K562 (cell line): Measurements from ENCODE around the gene CDKN2AIP. TPM values are rescaled to one million over a fixed set of nuclear protein-coding genes. Genes with fewer than 3 reads are reported as not detected.

Experiments used
- ATAC-seq: fragments of 200-7000 bp; cut with Tn5 transposase; 3 replicates; pipeline ENCODE4 v1.9.1; 2020; ENCODE audit warnings: moderate library complexity
- Bru-seq: library from RNA; stranded (reverse); fragments of 400-500 nt; gene quantifications from one replicate; lab custom pipeline; 2021; lab: Mats Ljungman, UMichigan
- BruChase-seq, 2 experiments: library from RNA; stranded (reverse); fragments of 400-500 nt; gene quantifications; one replicate each; lab custom pipeline; 2021; lab: Mats Ljungman, UMichigan
- BruUV-seq: library from RNA; stranded (reverse); fragments of 400-500 nt; replicated peaks from 2 replicates; lab custom pipeline; 2021; lab: Mats Ljungman, UMichigan
- CTCF ChIA-PET: fragments of 300-600 bp; formaldehyde crosslinking; extraction: SDS; loops from one replicate; lab custom pipeline; 2021; ENCODE audit warnings: low intra/inter-chr PET ratio; lab: Yijun Ruan, JAX
- POLR2A ChIA-PET: fragments of 300-600, 350-650 bp; sonication (Branson Sonifier 250); formaldehyde crosslinking; extraction: SDS; loops from one replicate; lab custom pipeline; 2021; ENCODE audit warnings: antibody characterized with exemption, inconsistent platforms; lab: Yijun Ruan, JAX
- DNase-seq, 4 experiments: peaks; one replicate each; pipeline versions ENCODE4 v3.0.0 to v3.0.0-alpha.2; 2011 to 2018; ENCODE audit warnings: low spot score in 3 of 4, mixed read lengths in 3 of 4; ENCODE audit errors: extremely low read depth in 1 of 4
- FAIRE-seq: peaks from 2 replicates; lab custom pipeline; 2011; peaks lifted over from hg19 to GRCh38; lab: Jason Lieb, UNC
- H2AFZ ChIP-seq: 2 replicates; pipeline ENCODE4 v1.6.0; 2011; ENCODE audit warnings: low read depth, low read length, control low read depth, inconsistent platforms
- H3K27ac ChIP-seq: fragments of 200-600 bp; 3 replicates; pipeline ENCODE4 v1.8.0; 2011; ENCODE audit warnings: low read depth, mild to moderate bottlenecking, control low read depth, inconsistent platforms, low read length, moderate library complexity, mixed read lengths; ENCODE audit errors: extremely low read depth
- H3K27me3 ChIP-seq, 2 experiments: fragments of 300-600 bp in 1 of 2; 2 replicates in 1 of 2; 3 replicates in 1 of 2; pipeline versions ENCODE4 v1.6.0 to v1.8.0; 2011; ENCODE audit warnings: inconsistent platforms in 2 of 2, low read length in 2 of 2, mild to moderate bottlenecking in 1 of 2, mixed read lengths in 1 of 2, moderate library complexity in 1 of 2; ENCODE audit not compliant: control insufficient read depth in 2 of 2, insufficient read depth in 2 of 2
- H3K36me3 ChIP-seq: fragments of 300-600 bp; 3 replicates; pipeline ENCODE4 v1.8.0; 2011; ENCODE audit warnings: mild to moderate bottlenecking, low read length, inconsistent platforms; ENCODE audit not compliant: control insufficient read depth, insufficient read depth
- H3K4me1 ChIP-seq, 2 experiments: fragments of 200-600 bp in 1 of 2; replicated peaks in 1 of 2; 2 replicates in 1 of 2; 3 replicates in 1 of 2; pipeline versions ENCODE4 v1.5.1 to v1.8.0; 2011; ENCODE audit warnings: inconsistent platforms in 2 of 2, low read length in 2 of 2, mild to moderate bottlenecking in 1 of 2, mixed read lengths in 1 of 2, moderate library complexity in 1 of 2; ENCODE audit not compliant: control insufficient read depth in 2 of 2, insufficient read depth in 2 of 2
- H3K4me2 ChIP-seq: 2 replicates; pipeline ENCODE4 v1.6.1; 2011; ENCODE audit warnings: low read length, control low read depth, inconsistent platforms, mixed read lengths; ENCODE audit not compliant: insufficient read depth
- H3K4me3 ChIP-seq: fragments of 200-600 bp; sonication (generic), shearing (Covaris generic); 2 replicates; pipeline ENCODE4 v1.5.1; 2016; ENCODE audit warnings: control low read depth, inconsistent platforms
- H3K79me2 ChIP-seq: fragments of 200-600 bp; 3 replicates; pipeline ENCODE4 v1.8.0; 2011; ENCODE audit warnings: low read length, inconsistent platforms; ENCODE audit not compliant: control insufficient read depth, insufficient read depth
- H3K9ac ChIP-seq, 2 experiments: 2 replicates each; pipeline versions ENCODE4 v1.6.0 to v1.6.1; 2011; ENCODE audit warnings: low read depth in 2 of 2, low read length in 2 of 2, control low read depth in 1 of 2, inconsistent platforms in 1 of 2, mild to moderate bottlenecking in 1 of 2, mixed read lengths in 1 of 2; ENCODE audit not compliant: insufficient read depth in 1 of 2
- H3K9me1 ChIP-seq: one replicate; pipeline ENCODE4 v1.6.0; 2011; ENCODE audit warnings: inconsistent platforms, mild to moderate bottlenecking, low read length, moderate library complexity; ENCODE audit not compliant: control insufficient read depth, insufficient read depth
- H3K9me3 ChIP-seq: replicated peaks from 2 replicates; pipeline ENCODE4 v1.5.1; 2011; ENCODE audit warnings: low read depth, low read length, inconsistent platforms; ENCODE audit not compliant: control insufficient read depth, insufficient read depth
- H4K20me1 ChIP-seq: replicated peaks from 2 replicates; pipeline ENCODE4 v1.6.1; 2011; ENCODE audit warnings: low read length, inconsistent platforms, mixed read lengths; ENCODE audit not compliant: control insufficient read depth, insufficient read depth
- CTBP1 ChIP-seq: fragments of 450-650 bp; IDR thresholded peaks from 2 replicates; pipeline ENCODE4 v1.6.1; 2016; ENCODE audit warnings: borderline replicate concordance
- MAFG ChIP-seq: fragments of 450-650 bp; conservative IDR thresholded peaks from 2 replicates; pipeline ENCODE4 v1.6.1; 2016; ENCODE audit warnings: missing genetic modification characterization, missing compliant biosample characterization
- MCM7 ChIP-seq, 2 experiments: fragments of 450-650 bp; IDR thresholded peaks; 2 replicates each; pipeline ENCODE4 v1.6.1; 2016 to 2018
- MIER1 ChIP-seq: fragments of 450-650 bp; IDR thresholded peaks from 2 replicates; pipeline ENCODE4 v1.6.1; 2016; ENCODE audit warnings: antibody characterized with exemption, mild to moderate bottlenecking, low read depth
- PRPF4 ChIP-seq: fragments of 200-400 bp; formaldehyde crosslinking; IDR thresholded peaks from one replicate; pipeline ENCODE4 v1.6.1; 2017; ENCODE audit warnings: low read length, low read depth, mild to moderate bottlenecking; ENCODE audit not compliant: insufficient read depth, poor library complexity, severe bottlenecking
- RBM17 ChIP-seq: fragments of 200-400 bp; formaldehyde crosslinking; IDR thresholded peaks from 2 replicates; pipeline ENCODE4 v1.6.1; 2017; ENCODE audit warnings: low read depth, mild to moderate bottlenecking, low read length, borderline replicate concordance
- SNRNP70 ChIP-seq: fragments of 200-400 bp; formaldehyde crosslinking; optimal IDR thresholded peaks from 2 replicates; pipeline ENCODE3; 2017; ENCODE audit warnings: low read depth, low read length
- ZC3H4 ChIP-seq: sonication (generic); formaldehyde crosslinking; IDR thresholded peaks from 2 replicates; pipeline ENCODE4 v1.9.0; 2021; ENCODE audit warnings: missing genetic modification reagents, borderline replicate concordance
- ZNF707 ChIP-seq: fragments of 250-450 bp; sonication (Bioruptor Pico); conservative IDR thresholded peaks from 2 replicates; pipeline ENCODE4 v1.8.0; 2022; ENCODE audit warnings: inconsistent platforms, mild to moderate bottlenecking, moderate library complexity
- ZZZ3 ChIP-seq: fragments of 450-650 bp; IDR thresholded peaks from 2 replicates; pipeline ENCODE4 v1.6.1; 2016; ENCODE audit warnings: antibody characterized with exemption, mild to moderate bottlenecking, moderate library complexity
- WGBS: fragments of 100-300 bp; shearing (Covaris generic); methylation state at CpG from one replicate; pipeline ENCODE4 v1.1.6; 2016; ENCODE audit warnings: low coverage, mixed read lengths; ENCODE audit not compliant: insufficient coverage; ENCODE audit errors: missing lambda C conversion rate; 5-methylcytosine and 5-hydroxymethylcytosine counted together
- in situ Hi-C: fragments of 300-500 bp; cut with MboI; formaldehyde crosslinking; loops from 4 replicates; pipeline ENCODE4 v1.15.0; 2018; ENCODE audit warnings: inconsistent platforms, mixed read lengths
- intact Hi-C: fragments of 100-400 bp; cut with micrococcal nuclease; formaldehyde crosslinking; loops from 2 replicates; pipeline ENCODE4 v1.14.2; 2022
- long read RNA-seq, 3 experiments: library from polyadenylated mRNA in 2 of 3; library from RNA in 1 of 3; unstranded in 2 of 3; stranded (forward) in 1 of 3; transcript quantifications; one replicate each; pipeline ENCODE4 v2.0.0, GENCODE V29; 2019 to 2022
- polyA minus RNA-seq, 3 experiments: library from RNA; depleted of rRNA, polyadenylated mRNA; stranded (reverse); fragments of >200 nt; gene quantifications; 2 replicates each; pipeline ENCODE4 v1.2.3, GENCODE V29; 2011
- polyA plus RNA-seq, 8 experiments: library from polyadenylated mRNA; depleted of rRNA in 4 of 8; stranded (reverse) in 5 of 8; unstranded in 3 of 8; fragments of >200 nt; fragmentation: Nextera tagmentation in 2 of 8; fragmentation: Illumina TruSeq in 1 of 8; extraction: Ambion mirVana in 2 of 8; extraction: Trizol in 1 of 8; gene quantifications; 2 replicates each; pipeline versions ENCODE4 v1.2.1 to v1.2.3, GENCODE V29; 2011 to 2014; ENCODE audit warnings: inconsistent platforms in 1 of 8, missing spikeins in 1 of 8
- total RNA-seq, 7 experiments: library from RNA; depleted of rRNA in 6 of 7; stranded (reverse); fragments of >200 nt in 6 of 7; fragmentation: Illumina TruSeq in 2 of 7; extraction: Trizol in 2 of 7; gene quantifications; 2 replicates each; pipeline versions ENCODE4 v1.2.1 to v1.2.3, GENCODE V29; 2011 to 2021; ENCODE audit warnings: low replicate concordance in 1 of 7
- TF ChIP-seq, protein P1 (sequence below): fragments of 250-450 bp; sonication (Bioruptor Pico); IDR thresholded peaks from 2 replicates; pipeline ENCODE4 v1.4.0; 2020; ENCODE audit warnings: mild to moderate bottlenecking, moderate library complexity
- TF ChIP-seq, protein P2 (sequence below): fragments of 250-450 bp; sonication (Bioruptor Pico); IDR thresholded peaks from 2 replicates; pipeline ENCODE4 v1.9.0; 2021; ENCODE audit warnings: mild to moderate bottlenecking

Gene CDKN2AIP, protein sequence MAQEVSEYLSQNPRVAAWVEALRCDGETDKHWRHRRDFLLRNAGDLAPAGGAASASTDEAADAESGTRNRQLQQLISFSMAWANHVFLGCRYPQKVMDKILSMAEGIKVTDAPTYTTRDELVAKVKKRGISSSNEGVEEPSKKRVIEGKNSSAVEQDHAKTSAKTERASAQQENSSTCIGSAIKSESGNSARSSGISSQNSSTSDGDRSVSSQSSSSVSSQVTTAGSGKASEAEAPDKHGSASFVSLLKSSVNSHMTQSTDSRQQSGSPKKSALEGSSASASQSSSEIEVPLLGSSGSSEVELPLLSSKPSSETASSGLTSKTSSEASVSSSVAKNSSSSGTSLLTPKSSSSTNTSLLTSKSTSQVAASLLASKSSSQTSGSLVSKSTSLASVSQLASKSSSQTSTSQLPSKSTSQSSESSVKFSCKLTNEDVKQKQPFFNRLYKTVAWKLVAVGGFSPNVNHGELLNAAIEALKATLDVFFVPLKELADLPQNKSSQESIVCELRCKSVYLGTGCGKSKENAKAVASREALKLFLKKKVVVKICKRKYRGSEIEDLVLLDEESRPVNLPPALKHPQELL
- 14.8 and 35.4 TPM in 2 replicates for total RNA-seq (2011; cell fraction: chromatin; rRNA removed; ENCODE audit: low replicate concordance)
- 14.2 and 14.5 TPM in 2 replicates for total RNA-seq (2011; cell fraction: nucleolus; rRNA removed)
- total RNA-seq (2011; cell fraction: nucleoplasm; rRNA removed) = 15.3 and 16.4 TPM in 2 replicates
- 18.0 and 21.5 TPM in 2 replicates for total RNA-seq (2014; rRNA removed)
- 21.2 and 21.7 TPM in 2 replicates for total RNA-seq (2014; rRNA removed; fragmentation: Illumina TruSeq; extraction: Trizol)
- 19.5 and 19.8 TPM in 2 replicates for total RNA-seq (2015; rRNA removed; fragmentation: Illumina TruSeq; extraction: Trizol)
- total RNA-seq (2021) = 20.3 and 20.9 TPM in 2 replicates
- polyA plus RNA-seq (2011; rRNA removed) = 21.4 and 22.0 TPM in 2 replicates
- polyA plus RNA-seq (2011; cell fraction: cytosol; rRNA removed) = 8.4 and 8.8 TPM in 2 replicates
- polyA plus RNA-seq (2011; cell fraction: nucleus; rRNA removed) = 10.5 and 19.4 TPM in 2 replicates
- 14.6 and 18.2 TPM in 2 replicates for polyA plus RNA-seq (2012)
- polyA plus RNA-seq (2014; fragmentation: Illumina TruSeq; extraction: Trizol) = 17.7 and 18.8 TPM in 2 replicates
- 1 to 10 TPM; 5.9 to 7.7 TPM for polyA plus RNA-seq (2014; fragmentation: Nextera tagmentation; extraction: Ambion mirVana)
- 19.7 and 20.3 TPM in 2 replicates for polyA plus RNA-seq (2014; rRNA removed)
- polyA minus RNA-seq (2011; rRNA and poly(A)+ RNA removed) = 23.9 and 24.1 TPM in 2 replicates
- polyA minus RNA-seq (2011; cell fraction: cytosol; rRNA and poly(A)+ RNA removed) = 8.8 and 9.3 TPM in 2 replicates
- 26.8 and 64.6 TPM in 2 replicates for polyA minus RNA-seq (2011; cell fraction: nucleus; rRNA and poly(A)+ RNA removed)
- percentile 97 among the genes with signal in this experiment for Bru-seq, nascent RNA
- percentile 95 among the genes with signal in this experiment for BruChase-seq, experiment 1, labeled RNA remaining after a 2-hour chase
- BruChase-seq, experiment 2, labeled RNA remaining after a 6-hour chase = percentile 95 among the genes with signal in this experiment
- long read RNA-seq, experiment 1, transcript CDKN2AIP-201 (3 exons, 2,646 nt) = minor isoform, 23 of 57 reads
- long read RNA-seq, experiment 1, transcript CDKN2AIP-203 (3 exons, 2,721 nt) = major isoform, 30 of 57 reads
- long read RNA-seq, experiment 1, partial matches to known transcripts = 0 of 57 reads
- long read RNA-seq, experiment 1, other reads (novel, unspliced or antisense) = 2 of 57 reads
- long read RNA-seq, experiment 2, partial matches to known transcripts = 0 of 10 reads
- long read RNA-seq, experiment 2, other reads (novel, unspliced or antisense) = 4 of 10 reads
- long read RNA-seq, experiment 3, transcript CDKN2AIP-203 (3 exons, 2,721 nt) = major isoform, 10 of 15 reads
- long read RNA-seq, experiment 3, partial matches to known transcripts = 0 of 15 reads
- long read RNA-seq, experiment 3, other reads (novel, unspliced or antisense) = 0 of 15 reads

DNA sequence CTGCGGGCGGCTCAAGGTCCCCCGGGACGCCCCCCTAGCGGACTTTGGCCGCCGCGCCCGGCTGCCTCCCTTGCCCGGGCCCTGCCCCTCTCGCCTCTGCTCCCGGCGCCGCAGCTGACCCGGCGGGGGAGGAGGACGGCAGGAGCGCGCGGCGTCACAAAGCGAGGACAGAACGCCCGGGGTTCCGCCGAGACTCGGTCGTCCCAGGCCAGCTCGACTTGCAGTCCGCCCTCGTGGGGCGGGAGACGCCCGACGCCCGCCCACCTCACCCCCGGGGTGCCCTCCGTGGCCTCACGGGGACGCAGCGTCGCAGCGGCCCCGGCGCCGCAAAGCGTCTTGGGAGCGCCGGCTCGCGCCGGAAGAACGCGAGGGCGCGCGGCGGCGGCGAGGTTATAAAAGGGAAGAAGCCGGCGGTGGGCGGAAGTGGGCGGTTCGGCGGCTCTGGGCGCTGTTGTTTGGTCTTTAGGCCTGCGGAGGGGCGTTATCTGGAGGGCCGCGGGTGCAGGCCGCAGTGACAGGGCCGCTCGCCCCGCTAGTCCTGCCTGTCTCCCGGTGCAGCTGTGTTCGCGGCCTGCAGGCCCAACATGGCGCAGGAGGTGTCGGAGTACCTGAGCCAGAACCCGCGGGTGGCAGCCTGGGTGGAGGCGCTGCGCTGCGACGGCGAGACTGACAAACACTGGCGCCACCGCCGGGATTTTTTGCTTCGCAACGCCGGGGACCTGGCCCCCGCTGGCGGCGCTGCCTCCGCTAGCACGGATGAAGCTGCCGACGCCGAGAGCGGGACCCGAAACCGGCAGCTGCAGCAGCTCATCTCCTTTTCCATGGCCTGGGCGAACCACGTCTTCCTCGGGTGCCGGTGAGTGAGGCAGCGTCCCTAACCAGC, at the start of gene CDKN2AIP:
CDKN2AIP (plus strand) TSS at position 423 of the 883 bp plus-strand sequence; CDS start at position 585, 162 bp downstream.
- intact Hi-C loops (no loop called here), in situ Hi-C loops (no loop called here)
- ChIA-PET CTCF (no interaction called here), POLR2A (interaction anchor here (0.6 to 1.9 kb wide), 10 partner anchors 9 to 201 kb away, joined by 3 to 8 read pairs (median 4); no protein-coding TSS in a partner anchor)
- H3K9ac ChIP-seq = peak within 1 kb of the TSS; percentile 97 to 99
- H3K9me1 ChIP-seq = peaks cover 3% of the 10 kb centered on the region
- BruUV-seq = TSS peak; percentile 45
- H3K79me2 ChIP-seq = peaks cover 43% of the 10 kb centered on the region
- H3K27ac ChIP-seq = peak within 1 kb of the TSS; percentile 98
- ATAC-seq = peak; percentile 92
- under 1% methylated on average over 63 of the region's 109 CpGs for WGBS
- H3K9me3 ChIP-seq = no peaks in the 10 kb centered on the region
- no peaks in the 10 kb centered on the region for H3K27me3 ChIP-seq
- peaks cover 39% of the 10 kb centered on the region for H3K36me3 ChIP-seq
- peak; percentile 92 to 97 (median 92) for DNase-seq
- no peaks in the 10 kb centered on the region for H4K20me1 ChIP-seq
- peak within 1 kb of the TSS; percentile 92 for H3K4me3 ChIP-seq
- H3K4me2 ChIP-seq = peak within 1 kb of the TSS; percentile 95
- peaks cover 17 to 22% of the 10 kb centered on the region in 2 experiments; a peak in 4 of 5 replicates for H3K4me1 ChIP-seq
- FAIRE-seq = peak; percentile 35
- peak within 1 kb of the TSS; percentile 90 for H2AFZ ChIP-seq
- TF ChIP-seq MIER1 (no peak), PRPF4 (peak; percentile 26), MAFG (no peak), ZC3H4 (CRISPR knock-in tag) (no peak), ZNF707 (CRISPR knock-in tag) (no peak), SNRNP70 (no peak), MCM7 (IDR thresholded peaks at IDR 0.05) (no peak), ZZZ3 (peak; percentile 85; the same call in 1 of the 2 replicates), CTBP1 (peak; percentile 87), RBM17 (no peak)
- TF ChIP-seq, protein P1, sequence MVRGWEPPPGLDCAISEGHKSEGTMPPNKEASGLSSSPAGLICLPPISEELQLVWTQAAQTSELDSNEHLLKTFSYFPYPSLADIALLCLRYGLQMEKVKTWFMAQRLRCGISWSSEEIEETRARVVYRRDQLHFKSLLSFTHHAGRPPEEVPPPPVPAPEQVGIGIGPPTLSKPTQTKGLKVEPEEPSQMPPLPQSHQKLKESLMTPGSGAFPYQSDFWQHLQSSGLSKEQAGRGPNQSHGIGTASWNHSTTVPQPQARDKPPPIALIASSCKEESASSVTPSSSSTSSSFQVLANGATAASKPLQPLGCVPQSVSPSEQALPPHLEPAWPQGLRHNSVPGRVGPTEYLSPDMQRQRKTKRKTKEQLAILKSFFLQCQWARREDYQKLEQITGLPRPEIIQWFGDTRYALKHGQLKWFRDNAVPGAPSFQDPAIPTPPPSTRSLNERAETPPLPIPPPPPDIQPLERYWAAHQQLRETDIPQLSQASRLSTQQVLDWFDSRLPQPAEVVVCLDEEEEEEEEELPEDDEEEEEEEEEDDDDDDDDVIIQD (CRISPR knock-in tag) = no peak
- TF ChIP-seq, protein P2, sequence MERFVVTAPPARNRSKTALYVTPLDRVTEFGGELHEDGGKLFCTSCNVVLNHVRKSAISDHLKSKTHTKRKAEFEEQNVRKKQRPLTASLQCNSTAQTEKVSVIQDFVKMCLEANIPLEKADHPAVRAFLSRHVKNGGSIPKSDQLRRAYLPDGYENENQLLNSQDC (CRISPR knock-in tag) = peak; percentile 46; the same call in 1 of the 2 replicates
